SK-N-SH treated with all-trans-retinoic acid at 6 μM for 48 hours (cell line): ENCODE results near the gene PCBP3.

ENCODE experiments used
- ATAC-seq: fragments of 200-7000 bp; cut with Tn5 transposase; 3 replicates; pipeline ENCODE4 v1.9.1; 2020; ENCODE audit warnings: mild to moderate bottlenecking, moderate library complexity
- ARNTL ChIP-seq: fragments of 450-650 bp; formaldehyde crosslinking; IDR thresholded peaks from 2 replicates; pipeline ENCODE4 v1.5.0; 2020; ENCODE audit warnings: low read depth, mild to moderate bottlenecking, moderate library complexity, borderline replicate concordance
- BACH2 ChIP-seq: fragments of 250-450 bp; sonication (Bioruptor Pico); IDR thresholded peaks from 2 replicates; pipeline ENCODE4 v1.9.0; 2021; ENCODE audit warnings: mild to moderate bottlenecking, borderline replicate concordance
- ESRRG ChIP-seq: fragments of 250-450 bp; sonication (Bioruptor Pico); IDR thresholded peaks from 2 replicates; pipeline ENCODE4 v1.6.1; 2021; ENCODE audit warnings: mild to moderate bottlenecking
- GLIS3 ChIP-seq: fragments of 250-450 bp; sonication (Bioruptor Pico); IDR thresholded peaks from 2 replicates; pipeline ENCODE4 v1.5.0; 2020; ENCODE audit warnings: mild to moderate bottlenecking, moderate library complexity
- ISL1 ChIP-seq: fragments of 250-450 bp; sonication (Bioruptor Pico); IDR thresholded peaks from 2 replicates; pipeline ENCODE4 v2.1.2; 2022; ENCODE audit warnings: mild to moderate bottlenecking, moderate library complexity
- OSR1 ChIP-seq: fragments of 250-450 bp; sonication (Bioruptor Pico); IDR thresholded peaks from 2 replicates; pipeline ENCODE4 v1.8.0; 2022; ENCODE audit warnings: moderate library complexity, mild to moderate bottlenecking, inconsistent platforms
- PPARA ChIP-seq: fragments of 250-450 bp; sonication (Bioruptor Pico); IDR thresholded peaks from 2 replicates; pipeline ENCODE4 v1.5.0; 2020; ENCODE audit warnings: mild to moderate bottlenecking, borderline replicate concordance
- RARB ChIP-seq: fragments of 250-450 bp; sonication (Bioruptor Pico); IDR thresholded peaks from 2 replicates; pipeline ENCODE4 v1.8.0; 2021; ENCODE audit warnings: mild to moderate bottlenecking, moderate library complexity
- SNAI2 ChIP-seq: fragments of 250-450 bp; sonication (Bioruptor Pico); IDR thresholded peaks from 2 replicates; pipeline ENCODE4 v1.5.0; 2020; ENCODE audit warnings: mild to moderate bottlenecking, moderate library complexity
- TCF4 ChIP-seq: fragments of 250-450 bp; sonication (Bioruptor Pico); IDR thresholded peaks from 2 replicates; pipeline ENCODE4 v1.8.0; 2021; ENCODE audit warnings: mild to moderate bottlenecking, moderate library complexity, borderline replicate concordance
- ZC3H10 ChIP-seq: fragments of 250-450 bp; sonication (Bioruptor Pico); IDR thresholded peaks from 2 replicates; pipeline ENCODE4 v1.5.1; 2021; ENCODE audit warnings: mild to moderate bottlenecking, moderate library complexity
- ZFP3 ChIP-seq: fragments of 250-450 bp; sonication (Bioruptor Pico); IDR thresholded peaks from 2 replicates; pipeline ENCODE4 v1.5.0; 2020; ENCODE audit warnings: mild to moderate bottlenecking, moderate library complexity
- ZFP30 ChIP-seq: fragments of 450-650 bp; formaldehyde crosslinking; IDR thresholded peaks from 2 replicates; pipeline ENCODE4 v1.5.0; 2022; ENCODE audit warnings: mild to moderate bottlenecking, moderate library complexity
- ZNF565 ChIP-seq: fragments of 450-650 bp; formaldehyde crosslinking; conservative IDR thresholded peaks from 2 replicates; pipeline ENCODE4 v1.5.0; 2020; ENCODE audit warnings: low read depth, mild to moderate bottlenecking, moderate library complexity
- ZNF70 ChIP-seq: fragments of 450-650 bp; formaldehyde crosslinking; IDR thresholded peaks from 2 replicates; pipeline ENCODE4 v1.5.0; 2020; ENCODE audit warnings: mild to moderate bottlenecking, moderate library complexity
- ZNF8 ChIP-seq: fragments of 450-650 bp; formaldehyde crosslinking; IDR thresholded peaks from 2 replicates; pipeline ENCODE4 v1.5.0; 2020; ENCODE audit warnings: mild to moderate bottlenecking, moderate library complexity
- TF ChIP-seq, protein P1 (sequence below): fragments of 250-450 bp; sonication (Bioruptor Pico); IDR thresholded peaks from 2 replicates; pipeline ENCODE4 v1.5.0; 2020; ENCODE audit warnings: mild to moderate bottlenecking, moderate library complexity
- TF ChIP-seq, protein P2 (sequence below): fragments of 250-450 bp; sonication (Bioruptor Pico); IDR thresholded peaks from 2 replicates; pipeline ENCODE4 v1.5.1; 2020; ENCODE audit warnings: low read depth, mild to moderate bottlenecking, moderate library complexity
- TF ChIP-seq, protein P3 (sequence below): fragments of 250-450 bp; sonication (Bioruptor Pico); IDR thresholded peaks from 2 replicates; pipeline ENCODE4 v1.8.0; 2021; ENCODE audit warnings: low read depth, mild to moderate bottlenecking, moderate library complexity, borderline replicate concordance
- TF ChIP-seq, protein P4 (sequence below): fragments of 250-450 bp; sonication (Bioruptor Pico); IDR thresholded peaks from 2 replicates; pipeline ENCODE4 v1.5.1; 2021; ENCODE audit warnings: mild to moderate bottlenecking, moderate library complexity

The PCBP3 gene

DNA sequence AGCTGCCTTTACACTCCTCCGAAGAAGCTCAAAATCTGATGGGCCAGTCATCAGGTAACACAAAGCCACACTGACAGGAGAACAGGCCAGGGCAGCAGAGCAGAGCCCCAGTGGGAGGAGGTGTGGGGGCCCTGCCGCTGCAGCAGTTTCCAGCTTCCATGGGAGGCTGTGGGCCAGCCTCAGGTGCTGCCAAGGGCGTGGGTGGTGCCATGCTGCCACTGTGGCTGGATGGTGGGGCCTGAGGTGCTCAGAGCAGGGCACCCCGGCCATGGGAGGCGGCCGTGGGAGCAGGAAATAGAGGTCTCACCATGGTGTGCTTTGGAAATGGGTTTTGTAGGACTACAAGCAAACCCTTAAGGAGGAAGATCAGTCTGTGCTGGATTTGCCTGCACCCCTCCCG, 287.3 kb downstream of the PCBP3 start:
- TF ChIP-seq, protein P1, sequence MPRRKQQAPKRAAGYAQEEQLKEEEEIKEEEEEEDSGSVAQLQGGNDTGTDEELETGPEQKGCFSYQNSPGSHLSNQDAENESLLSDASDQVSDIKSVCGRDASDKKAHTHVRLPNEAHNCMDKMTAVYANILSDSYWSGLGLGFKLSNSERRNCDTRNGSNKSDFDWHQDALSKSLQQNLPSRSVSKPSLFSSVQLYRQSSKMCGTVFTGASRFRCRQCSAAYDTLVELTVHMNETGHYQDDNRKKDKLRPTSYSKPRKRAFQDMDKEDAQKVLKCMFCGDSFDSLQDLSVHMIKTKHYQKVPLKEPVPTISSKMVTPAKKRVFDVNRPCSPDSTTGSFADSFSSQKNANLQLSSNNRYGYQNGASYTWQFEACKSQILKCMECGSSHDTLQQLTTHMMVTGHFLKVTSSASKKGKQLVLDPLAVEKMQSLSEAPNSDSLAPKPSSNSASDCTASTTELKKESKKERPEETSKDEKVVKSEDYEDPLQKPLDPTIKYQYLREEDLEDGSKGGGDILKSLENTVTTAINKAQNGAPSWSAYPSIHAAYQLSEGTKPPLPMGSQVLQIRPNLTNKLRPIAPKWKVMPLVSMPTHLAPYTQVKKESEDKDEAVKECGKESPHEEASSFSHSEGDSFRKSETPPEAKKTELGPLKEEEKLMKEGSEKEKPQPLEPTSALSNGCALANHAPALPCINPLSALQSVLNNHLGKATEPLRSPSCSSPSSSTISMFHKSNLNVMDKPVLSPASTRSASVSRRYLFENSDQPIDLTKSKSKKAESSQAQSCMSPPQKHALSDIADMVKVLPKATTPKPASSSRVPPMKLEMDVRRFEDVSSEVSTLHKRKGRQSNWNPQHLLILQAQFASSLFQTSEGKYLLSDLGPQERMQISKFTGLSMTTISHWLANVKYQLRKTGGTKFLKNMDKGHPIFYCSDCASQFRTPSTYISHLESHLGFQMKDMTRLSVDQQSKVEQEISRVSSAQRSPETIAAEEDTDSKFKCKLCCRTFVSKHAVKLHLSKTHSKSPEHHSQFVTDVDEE: no peak
- TF ChIP-seq PPARA (CRISPR knock-in tag) (no peak), TCF4 (no peak), GLIS3 (CRISPR knock-in tag) (no peak), BACH2 (CRISPR knock-in tag) (no peak), ESRRG (CRISPR knock-in tag) (no peak), RARB (CRISPR knock-in tag) (no peak)
- no peak for ATAC-seq

DNA sequence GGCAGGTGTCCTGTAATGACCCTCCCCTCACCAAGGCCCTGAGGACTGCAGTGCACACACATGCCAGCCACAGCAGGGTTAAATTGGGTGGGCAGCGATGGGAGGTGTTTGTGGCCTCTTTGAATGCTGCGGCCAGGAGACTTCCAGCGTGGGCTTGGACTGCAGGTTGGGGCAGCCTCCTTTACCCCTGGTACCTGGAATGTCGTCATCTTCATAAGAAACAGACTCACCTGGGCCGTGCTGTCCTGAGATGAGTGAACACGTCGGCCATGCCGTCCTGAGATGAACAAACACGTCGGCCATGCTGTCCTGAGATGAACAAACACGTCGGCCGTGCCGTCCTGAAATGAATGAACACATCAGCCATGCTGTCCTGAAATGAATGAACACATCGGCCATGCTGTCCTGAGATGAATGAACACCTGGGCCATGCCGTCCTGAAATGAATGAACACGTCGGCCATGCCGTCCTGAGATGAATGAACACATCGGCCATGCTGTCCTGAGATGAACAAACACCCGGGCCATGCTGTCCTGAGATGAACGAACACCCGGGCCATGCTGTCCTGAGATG, 288.0 kb downstream of the PCBP3 start:
- ATAC-seq: no peak
- TF ChIP-seq, protein P2, sequence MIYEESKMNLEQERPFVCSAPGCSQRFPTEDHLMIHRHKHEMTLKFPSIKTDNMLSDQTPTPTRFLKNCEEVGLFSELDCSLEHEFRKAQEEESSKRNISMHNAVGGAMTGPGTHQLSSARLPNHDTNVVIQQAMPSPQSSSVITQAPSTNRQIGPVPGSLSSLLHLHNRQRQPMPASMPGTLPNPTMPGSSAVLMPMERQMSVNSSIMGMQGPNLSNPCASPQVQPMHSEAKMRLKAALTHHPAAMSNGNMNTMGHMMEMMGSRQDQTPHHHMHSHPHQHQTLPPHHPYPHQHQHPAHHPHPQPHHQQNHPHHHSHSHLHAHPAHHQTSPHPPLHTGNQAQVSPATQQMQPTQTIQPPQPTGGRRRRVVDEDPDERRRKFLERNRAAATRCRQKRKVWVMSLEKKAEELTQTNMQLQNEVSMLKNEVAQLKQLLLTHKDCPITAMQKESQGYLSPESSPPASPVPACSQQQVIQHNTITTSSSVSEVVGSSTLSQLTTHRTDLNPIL (CRISPR knock-in tag): no peak
- TF ChIP-seq OSR1 (CRISPR knock-in tag) (no peak), ZNF565 (no peak), ZC3H10 (CRISPR knock-in tag) (no peak), PPARA (CRISPR knock-in tag) (no peak), GLIS3 (CRISPR knock-in tag) (no peak), RARB (CRISPR knock-in tag) (no peak), ESRRG (CRISPR knock-in tag) (no peak), ZNF70 (CRISPR knock-in tag) (no peak), ZFP30 (CRISPR knock-in tag) (no peak), ISL1 (CRISPR knock-in tag) (no peak), ARNTL (no peak), SNAI2 (CRISPR knock-in tag) (no peak), ZNF8 (CRISPR knock-in tag) (no peak), TCF4 (no peak)
- TF ChIP-seq, protein P1: no peak
- TF ChIP-seq, protein P3, sequence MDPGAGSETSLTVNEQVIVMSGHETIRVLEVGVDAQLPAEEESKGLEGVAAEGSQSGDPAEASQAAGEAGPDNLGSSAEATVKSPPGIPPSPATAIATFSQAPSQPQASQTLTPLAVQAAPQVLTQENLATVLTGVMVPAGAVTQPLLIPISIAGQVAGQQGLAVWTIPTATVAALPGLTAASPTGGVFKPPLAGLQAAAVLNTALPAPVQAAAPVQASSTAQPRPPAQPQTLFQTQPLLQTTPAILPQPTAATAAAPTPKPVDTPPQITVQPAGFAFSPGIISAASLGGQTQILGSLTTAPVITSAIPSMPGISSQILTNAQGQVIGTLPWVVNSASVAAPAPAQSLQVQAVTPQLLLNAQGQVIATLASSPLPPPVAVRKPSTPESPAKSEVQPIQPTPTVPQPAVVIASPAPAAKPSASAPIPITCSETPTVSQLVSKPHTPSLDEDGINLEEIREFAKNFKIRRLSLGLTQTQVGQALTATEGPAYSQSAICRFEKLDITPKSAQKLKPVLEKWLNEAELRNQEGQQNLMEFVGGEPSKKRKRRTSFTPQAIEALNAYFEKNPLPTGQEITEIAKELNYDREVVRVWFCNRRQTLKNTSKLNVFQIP: no peak

DNA sequence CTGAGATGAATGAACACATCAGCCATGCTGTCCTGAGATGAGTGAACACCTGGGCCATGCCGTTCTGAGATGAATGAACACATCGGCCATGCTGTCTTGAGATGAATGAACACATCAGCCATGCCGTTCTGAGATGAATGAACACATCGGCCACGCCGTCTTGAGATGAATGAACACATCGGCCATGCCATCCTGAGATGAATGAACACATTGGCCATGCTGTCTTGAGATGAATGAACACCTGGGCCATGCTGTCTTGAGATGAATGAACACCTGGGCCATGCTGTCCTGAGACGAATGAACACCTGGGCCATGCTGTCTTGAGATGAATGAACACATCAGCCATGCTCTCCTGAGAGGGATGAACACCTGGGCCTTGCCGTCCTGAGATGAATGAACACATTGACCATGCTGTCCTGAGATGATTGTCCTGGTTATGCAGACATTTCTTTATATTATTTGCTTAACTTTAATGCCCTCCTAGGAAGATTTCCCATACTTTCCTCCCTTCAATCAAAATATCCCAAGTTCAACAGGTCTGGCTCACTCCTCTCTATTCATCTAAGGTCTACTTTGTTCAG, 289.5 kb downstream of the PCBP3 start:
- no peak for ATAC-seq
- no peak for TF ChIP-seq SNAI2 (CRISPR knock-in tag)
- TF ChIP-seq ZNF70 (CRISPR knock-in tag): no peak
- TF ChIP-seq ESRRG (CRISPR knock-in tag): no peak
- TF ChIP-seq GLIS3 (CRISPR knock-in tag): no peak
- TF ChIP-seq ZFP30 (CRISPR knock-in tag): no peak
- TF ChIP-seq, protein P2 (CRISPR knock-in tag): no peak
- TF ChIP-seq, protein P4, sequence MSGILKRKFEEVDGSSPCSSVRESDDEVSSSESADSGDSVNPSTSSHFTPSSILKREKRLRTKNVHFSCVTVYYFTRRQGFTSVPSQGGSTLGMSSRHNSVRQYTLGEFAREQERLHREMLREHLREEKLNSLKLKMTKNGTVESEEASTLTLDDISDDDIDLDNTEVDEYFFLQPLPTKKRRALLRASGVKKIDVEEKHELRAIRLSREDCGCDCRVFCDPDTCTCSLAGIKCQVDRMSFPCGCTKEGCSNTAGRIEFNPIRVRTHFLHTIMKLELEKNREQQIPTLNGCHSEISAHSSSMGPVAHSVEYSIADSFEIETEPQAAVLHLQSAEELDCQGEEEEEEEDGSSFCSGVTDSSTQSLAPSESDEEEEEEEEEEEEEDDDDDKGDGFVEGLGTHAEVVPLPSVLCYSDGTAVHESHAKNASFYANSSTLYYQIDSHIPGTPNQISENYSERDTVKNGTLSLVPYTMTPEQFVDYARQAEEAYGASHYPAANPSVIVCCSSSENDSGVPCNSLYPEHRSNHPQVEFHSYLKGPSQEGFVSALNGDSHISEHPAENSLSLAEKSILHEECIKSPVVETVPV (CRISPR knock-in tag): no peak
- TF ChIP-seq ZNF8 (CRISPR knock-in tag): no peak
- no peak for TF ChIP-seq ISL1 (CRISPR knock-in tag)
- TF ChIP-seq, protein P1: no peak
- no peak for TF ChIP-seq ZFP3 (CRISPR knock-in tag)
- TF ChIP-seq ZC3H10 (CRISPR knock-in tag): no peak
